HG02623 (cell line): ENCODE data around the gene ANKRD11.
"Not testable (repeated sequence)": the region's sequence is repeated elsewhere in the genome, so short reads cannot be mapped to it uniquely, and the experiment has no call there.

Experiments
- ATAC-seq: cut with Tn5 transposase; IDR thresholded peaks from one replicate; pipeline ENCODE4 v1.9.1; 2021; ENCODE audit warnings: moderate library complexity; ENCODE audit not compliant: unreplicated experiment

ANKRD11 gene

DNA sequence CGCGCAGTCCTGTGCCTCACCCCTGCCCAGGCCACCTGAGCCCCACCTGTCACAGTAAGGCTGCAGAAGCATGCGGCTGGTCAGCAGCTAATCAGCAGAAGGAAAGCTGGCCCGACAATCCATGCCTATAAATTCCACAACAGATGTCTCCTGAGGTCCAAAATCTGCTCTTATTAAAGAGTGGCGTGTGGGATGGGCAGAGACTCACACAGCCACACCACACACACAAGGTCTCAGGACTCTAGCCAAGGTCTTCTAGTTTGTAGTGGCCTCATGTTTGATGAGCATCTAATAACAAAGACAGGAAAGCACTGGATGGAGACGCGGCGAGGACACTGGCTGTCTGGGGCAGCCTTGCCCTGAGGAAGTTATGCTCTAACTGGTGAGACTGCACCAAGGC is 55.9 kb downstream of the ANKRD11 start:
- no peak for ATAC-seq

DNA sequence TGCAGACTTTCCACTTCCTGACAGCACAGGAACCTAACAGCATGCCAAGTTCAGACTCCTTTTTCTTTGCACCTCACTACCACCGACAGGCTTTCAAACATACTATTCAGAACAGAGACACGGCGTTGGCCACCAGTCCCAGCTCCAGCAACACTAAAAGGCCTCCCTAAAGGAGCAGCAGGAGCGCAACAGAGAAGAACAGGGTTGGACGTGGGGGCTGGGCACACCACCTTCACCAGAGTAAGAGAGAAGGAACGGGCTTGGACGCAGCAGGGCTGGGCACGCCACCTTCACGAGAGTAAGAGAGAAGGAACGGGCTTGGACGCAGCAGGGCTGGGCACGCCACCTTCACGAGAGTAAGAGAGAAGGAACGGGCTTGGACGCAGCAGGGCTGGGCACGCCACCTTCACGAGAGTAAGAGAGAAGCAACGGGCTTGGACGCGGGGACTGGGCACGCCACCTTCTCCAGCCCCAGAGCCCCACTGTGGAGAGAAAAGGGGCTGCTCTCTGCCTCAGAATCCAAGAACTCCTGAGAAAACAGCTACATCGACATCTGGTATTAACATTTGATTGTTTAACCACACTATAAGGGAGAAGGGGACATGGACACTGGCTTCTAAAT is 56.9 kb downstream of the ANKRD11 start:
- ATAC-seq: not testable (repeated sequence)

DNA sequence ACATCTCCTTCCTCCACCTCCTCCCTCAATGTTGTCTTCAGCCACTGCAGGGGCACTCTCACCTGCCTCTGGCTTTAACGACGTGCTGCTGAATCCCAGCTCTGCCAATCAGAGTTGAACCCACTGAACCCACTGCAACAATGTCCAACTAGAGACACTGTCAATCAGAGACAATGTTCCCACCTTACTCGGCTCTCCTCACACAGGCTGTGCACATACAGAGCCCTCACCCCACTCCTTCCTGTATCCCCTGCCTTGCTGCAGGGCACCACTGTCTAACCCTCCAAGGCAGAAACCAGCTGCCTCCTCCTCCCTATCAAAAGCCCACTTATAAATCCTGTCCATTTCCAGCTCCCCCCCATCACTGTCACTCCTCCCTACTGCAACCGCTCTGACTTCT is 58.7 kb downstream of the ANKRD11 start:
- ATAC-seq: no peak

DNA sequence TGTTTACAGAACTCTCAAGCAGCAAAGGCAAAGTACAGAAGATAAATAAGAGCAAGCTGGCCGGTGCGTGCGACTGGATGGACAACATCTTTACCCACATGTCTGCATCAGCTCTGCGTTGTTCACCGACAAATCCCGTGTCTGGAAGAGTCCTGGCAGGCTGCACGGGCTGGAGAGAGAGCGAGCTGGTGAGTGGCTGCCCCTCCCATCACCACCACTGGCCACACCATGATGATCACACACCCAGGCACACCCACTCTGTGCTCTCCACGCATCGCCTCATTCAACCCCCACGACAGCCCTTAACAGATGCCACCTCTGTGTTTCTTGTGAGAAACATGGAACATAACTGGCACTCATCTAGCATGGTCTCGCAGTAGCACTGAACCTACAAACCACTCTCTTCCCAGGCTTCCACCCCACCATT is 59.2 kb downstream of the ANKRD11 start:
- no peak for ATAC-seq

DNA sequence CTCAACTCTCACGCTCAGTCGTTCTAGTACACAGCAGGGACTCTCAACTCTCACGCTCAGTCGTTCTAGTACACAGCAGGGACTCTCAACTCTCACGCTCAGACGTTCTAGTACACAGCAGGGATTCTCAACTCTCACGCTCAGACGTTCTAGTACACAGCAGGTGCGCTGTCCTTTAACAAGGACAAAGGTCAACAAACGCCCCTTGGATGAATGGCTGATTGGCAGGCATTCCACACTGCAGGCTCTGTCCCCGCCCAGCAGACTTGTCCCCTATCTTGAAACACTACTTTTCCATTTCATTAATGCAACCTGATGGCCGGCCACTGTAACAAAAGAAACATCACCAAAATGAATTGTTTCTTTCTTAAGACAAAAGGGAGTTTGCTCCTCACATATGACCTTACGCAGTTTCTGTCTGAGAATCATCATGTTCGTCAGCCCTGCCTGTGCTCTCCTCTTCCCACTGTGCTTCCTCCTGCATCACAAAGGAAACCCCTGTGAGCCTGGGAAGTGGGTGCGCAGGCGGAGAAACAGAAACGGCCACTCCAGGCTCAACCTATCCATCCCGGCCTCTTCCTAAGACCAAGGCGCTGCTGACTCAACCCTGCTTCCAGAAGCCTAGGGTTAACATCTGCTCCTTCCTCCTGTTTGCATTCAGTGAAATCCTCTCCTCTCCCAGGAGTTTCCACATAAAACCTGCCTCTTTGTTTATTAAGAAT is 59.8 kb downstream of the ANKRD11 start:
- no peak for ATAC-seq

DNA sequence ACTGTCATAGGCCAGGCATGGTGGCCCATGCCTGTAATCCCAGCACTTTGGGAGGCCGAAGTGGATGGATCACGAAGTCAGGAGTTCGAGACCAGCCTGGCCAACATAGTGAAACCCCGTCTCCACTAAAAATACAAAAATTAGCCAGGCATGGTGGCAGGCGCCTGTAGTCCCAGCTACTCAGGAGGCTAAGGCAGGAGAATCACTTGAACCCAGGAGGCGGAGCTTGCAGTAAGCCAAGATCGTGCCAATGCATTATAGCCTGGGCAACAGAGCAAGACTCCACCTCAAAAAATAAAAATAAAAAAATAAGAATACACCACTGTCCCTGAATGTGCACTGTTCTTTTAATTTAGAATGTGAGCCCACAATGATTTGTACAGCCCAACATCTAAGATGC is 61.8 kb downstream of the ANKRD11 start:
- ATAC-seq: not testable (repeated sequence)

DNA sequence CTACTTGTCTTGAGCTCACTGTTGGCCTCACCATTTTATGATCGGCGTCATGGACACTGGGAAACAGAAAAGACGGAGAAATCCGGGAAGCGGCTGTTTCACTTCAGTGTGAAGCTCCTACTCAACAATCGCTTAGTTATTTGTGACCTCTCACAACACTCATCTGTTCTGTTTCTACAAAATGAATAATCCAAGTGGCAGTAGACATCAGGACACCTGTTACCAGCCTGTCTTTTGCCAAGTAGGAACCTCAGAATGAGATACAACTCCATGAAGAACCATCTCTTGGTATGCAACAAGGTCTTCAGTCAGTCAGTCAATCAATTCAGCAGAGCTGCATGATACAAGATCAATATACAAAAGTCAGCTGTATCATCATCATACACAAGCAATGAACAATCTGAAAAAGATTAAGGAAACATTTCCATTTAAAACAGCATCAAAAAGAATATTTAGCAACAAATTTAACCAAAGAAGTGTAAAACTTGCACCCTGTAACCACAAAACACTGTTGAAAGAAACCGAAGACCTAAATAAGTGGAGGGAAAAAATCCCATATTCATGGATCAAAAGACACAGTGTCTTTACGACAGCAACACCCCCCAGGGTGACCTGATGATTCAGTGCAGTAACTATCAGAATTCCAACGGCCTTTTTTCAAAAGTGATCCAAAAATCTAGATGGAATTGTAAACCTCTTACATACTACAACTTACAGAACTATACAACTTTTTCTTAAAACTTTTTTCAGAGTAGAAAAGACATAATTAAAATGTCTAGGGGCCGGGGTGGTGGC is 63.4 kb downstream of the ANKRD11 start:
- ATAC-seq: no peak

DNA sequence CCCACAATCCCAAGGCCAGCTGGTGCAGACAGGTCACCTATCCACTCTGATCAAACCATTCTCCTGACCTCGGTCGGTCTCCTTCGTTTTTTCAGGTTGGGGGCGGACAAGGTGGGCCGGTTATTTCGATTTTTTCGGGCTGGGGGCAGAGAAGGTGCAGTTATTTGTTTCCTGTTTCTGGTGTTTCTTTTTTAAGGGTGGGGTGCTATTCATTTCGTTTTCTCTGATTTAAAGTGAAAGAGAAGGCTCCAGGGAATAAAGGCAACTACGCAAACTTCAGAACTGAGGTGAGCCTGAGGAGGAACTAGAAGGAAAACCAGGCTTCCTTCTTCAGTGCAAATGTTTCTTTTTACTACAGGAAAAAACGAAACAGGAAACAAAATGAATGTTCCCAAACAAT is 64.8 kb downstream of the ANKRD11 start:
- ATAC-seq: no peak

DNA sequence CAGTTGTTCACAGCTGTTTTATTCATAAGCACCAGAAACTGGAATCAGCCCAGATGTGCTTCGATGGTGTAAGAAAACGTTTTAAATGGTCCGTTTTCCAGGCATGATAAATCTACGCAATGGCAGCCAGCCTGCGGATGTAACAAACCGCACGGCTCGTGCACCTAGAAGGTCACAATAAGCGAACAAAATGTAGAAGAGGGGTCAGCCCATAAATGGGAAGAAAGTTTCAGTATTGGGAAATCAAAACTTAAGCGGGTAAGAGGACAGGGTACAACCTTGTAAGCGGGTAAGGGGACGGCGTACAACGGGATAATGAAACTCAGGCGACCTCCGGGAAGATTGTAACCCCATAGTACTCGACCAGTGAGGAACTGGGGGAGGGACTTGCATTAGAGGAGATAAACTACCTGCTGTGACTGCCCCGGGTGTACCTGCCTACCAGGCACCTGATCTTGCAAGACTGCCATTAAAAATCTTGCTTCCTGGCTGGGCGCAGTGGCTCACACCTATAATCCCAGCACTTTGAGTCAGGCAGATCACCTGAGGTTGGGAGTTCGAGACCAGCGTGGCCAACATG is 66.6 kb downstream of the ANKRD11 start:
- no peak for ATAC-seq

DNA sequence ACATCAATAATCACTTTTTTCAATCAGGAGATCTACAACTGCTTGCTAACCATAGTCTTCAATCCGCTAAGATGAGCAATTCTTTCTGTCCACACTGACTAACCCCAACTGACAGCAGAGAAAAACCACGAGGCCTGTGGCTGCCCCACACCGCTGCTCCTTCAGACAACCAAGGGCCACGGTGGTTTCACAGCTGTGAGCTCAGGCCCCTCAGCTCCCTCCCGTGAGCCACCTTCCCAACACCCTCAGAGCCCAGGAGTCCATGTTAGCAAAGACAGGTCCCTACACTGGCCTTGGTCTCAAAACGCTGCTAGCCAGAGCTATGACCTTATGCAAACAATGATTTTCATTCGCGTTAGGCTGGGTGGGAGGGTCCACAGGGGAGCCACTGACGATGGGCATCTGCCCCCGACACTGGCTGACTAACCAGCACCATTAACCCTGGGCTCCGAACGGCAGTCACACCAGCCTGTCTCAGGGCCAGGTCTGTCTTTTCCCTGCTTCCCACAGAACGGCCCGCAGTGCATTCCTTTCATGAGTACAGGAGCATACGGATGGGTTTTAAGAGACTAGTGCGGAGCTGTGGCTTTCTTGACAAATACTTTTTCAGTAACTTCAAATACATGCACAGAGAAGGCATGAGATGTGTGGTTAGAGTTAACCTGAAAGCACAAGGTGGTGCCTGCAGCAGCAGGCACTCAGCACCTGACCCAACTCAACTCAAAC is 67.3 kb downstream of the ANKRD11 start:
- ATAC-seq: peak; percentile 61

DNA sequence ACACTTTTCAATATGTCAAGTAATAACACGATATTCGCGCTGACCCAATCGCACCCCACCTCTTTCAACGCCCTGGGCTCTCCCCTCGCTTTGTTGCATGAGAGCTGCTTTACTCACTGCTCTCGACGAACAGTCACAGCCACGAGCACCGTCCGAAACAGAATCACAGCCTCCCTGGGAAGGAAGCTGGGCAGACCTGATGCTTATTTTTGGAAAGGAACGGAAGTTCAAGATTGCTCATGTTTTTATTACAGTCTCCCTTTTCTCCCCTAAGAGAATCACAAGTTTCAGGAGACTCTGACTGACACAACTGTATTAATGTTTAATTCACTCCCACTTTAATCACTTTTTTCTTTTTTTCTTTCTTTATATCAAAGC is 67.8 kb downstream of the ANKRD11 start:
- ATAC-seq: peak; percentile 51

DNA sequence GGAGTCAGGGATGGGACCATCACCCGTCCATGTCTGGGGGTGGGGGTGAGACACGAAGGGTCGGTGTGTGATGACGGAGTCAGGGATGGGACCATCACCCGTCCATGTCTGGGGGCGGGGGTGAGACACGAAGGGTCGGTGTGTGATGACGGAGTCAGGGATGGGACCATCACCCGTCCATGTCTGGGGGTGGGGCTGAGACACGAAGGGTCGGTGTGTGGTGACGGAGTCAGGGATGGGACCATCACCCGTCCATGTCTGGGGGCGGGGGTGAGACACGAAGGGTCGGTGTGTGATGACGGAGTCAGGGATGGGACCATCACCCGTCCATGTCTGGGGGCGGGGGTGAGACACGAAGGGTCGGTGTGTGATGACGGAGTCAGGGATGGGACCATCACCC is 69.1 kb downstream of the ANKRD11 start:
- ATAC-seq: not testable (repeated sequence)

DNA sequence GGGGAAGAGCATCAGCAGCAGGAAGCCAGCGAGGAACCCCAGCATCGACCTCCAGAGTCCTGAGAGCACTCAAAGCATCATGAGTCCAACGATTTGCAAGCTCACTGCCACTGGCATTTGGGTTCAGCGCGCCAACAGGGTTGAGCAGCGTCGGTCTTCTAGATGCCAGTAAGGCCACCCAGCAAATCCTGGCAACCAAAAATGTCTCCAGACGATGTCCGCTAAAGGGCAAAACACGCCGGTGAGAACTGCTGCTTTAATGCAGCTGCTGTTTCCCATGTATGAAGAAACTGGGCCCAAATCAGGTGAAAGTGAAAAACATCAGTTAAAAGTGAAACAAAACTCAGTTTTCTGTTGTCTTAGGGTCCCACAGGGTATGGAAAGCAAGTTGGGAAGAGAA is 70.2 kb downstream of the ANKRD11 start:
- no peak for ATAC-seq

DNA sequence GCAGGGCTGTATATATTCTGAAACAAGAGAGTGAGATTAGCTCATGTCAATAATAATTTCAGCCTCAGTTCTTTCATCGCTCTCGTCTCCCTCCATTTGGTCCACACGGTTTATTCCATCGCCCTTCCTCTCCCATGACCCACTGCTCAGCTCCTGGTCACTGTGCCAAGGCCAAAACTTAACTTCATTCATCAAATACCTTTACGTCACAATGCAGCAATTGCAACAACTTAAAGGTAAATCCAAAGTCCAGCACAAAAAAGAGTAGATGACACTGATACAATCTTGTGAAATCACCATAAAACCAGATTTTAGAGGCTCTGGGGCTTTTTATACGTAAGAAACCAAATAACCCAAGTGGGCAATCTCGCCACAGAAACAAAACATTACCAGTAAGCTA is 72.0 kb downstream of the ANKRD11 start:
- ATAC-seq: no peak

DNA sequence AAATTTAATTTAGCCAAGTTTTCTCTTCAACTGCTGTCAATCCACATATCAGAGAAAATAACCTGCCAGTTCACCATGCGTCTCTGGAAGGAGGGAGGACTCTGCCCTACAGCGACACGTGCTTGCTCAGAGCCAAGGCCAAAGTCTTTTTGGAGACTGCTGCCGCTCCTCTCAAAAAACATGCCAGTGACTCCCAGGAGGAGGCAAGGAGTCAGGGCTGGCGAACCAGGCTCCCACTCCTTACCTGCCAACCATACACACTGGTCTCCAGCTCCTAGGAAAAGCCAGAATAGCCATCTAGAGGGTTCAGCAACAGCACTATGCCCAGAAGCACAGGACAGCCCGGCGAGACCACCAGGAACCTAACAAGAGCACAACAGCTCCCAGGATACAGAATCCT is 73.0 kb downstream of the ANKRD11 start:
- ATAC-seq: no peak

DNA sequence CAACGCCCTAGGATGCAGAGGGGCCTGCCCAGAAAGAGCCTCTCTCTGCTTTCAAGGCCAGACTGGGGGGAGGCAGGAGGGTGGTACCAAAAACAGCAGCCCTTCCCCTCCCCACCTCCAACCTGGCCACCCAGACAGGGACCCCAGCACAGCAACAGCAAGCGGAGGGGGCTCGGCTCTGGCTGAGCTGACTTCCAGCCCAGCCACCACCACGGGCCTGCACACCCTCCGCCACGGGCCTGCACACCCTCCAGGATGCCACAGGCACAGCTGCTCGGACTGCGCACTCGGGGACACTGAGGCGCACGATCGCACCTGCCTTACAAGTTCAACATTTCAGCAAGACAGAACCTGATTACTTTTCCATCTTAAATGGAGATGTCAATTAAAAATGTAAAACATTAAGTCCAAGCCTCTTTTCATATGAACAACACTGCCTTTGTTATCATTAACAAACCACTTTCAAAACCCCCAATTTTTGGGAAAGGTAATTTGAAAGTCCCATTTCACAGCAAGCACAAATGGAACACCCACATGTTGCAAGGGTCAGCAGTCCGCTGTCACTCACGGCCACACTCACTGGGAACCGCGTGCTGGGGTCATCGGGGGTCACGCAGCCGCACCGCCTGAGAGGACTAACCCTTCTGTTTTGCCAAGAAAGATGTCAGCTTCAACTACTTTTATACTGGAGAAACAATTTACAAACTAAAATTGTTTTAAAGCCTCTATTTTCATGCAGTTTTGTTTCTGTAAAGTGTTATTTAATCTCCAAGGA is 76.4 kb downstream of the ANKRD11 start:
- no peak for ATAC-seq

DNA sequence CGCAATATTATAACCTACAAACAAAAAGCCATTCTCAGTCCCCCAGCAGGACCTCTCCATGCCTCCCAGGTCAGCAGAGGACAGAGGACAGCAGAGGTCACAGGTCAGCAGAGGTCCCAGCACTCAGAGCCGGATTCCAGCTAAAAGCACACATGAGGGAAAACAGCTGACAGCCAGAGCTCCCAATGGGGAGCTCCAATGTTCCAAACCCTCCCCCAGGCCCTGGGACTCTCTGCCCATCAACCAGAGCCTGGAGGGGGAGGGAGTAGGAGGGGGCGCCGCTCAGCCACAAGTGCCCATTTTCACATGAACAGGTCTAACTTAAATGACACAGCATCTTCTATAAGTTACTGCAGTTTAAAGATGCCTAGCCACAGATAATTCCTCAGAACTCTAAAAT is 77.5 kb downstream of the ANKRD11 start:
- no peak for ATAC-seq

DNA sequence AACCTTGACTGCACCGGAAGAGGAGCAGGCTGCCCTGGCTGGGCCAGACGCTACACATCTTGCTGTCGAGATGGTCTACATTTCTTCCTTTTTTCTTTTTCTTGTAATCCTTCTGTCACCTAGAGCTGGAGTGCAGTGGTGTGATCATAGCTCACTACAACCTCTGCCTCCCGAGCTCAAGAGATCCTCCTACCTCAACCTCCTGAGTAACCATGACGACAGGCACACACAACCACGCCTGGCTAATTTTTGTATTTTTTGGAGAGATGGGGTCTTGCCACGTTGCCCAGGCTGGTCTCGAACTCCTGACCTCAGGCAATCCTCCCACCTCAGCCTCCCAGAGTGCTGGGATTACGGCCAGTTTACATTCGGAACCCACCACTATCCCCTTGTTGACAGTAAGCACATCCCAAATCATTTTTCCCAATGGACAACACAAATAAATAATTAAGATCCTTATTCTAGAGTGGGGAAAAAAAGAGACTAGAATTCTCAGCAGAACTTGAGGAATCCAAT is 79.0 kb downstream of the ANKRD11 start:
- ATAC-seq: no peak

DNA sequence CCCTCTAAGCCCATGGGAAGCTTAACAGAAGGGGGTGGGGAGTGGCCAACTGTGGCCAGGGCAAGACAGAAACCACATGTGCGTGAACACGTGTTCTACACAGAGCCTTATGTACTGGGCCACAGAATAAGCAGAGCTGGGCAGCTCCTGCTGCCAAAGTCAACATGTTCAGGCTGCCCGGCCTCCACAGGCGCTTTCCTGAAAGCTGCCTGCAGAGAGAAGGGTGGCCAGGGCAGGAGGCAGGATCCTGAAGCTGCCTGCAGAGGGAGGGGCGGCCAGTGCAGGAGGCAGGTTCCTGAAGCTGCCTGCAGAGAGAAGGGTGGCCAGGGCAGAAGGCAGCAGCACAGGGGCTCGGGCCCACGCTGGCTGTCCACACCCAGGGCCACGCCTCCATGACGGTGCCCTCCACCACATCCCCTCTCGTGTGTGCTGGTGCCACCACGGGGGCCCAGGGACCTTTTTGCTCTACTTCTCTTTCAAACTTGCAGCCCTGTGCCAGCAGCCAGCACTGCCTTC is 79.5 kb downstream of the ANKRD11 start:
- ATAC-seq: no peak

DNA sequence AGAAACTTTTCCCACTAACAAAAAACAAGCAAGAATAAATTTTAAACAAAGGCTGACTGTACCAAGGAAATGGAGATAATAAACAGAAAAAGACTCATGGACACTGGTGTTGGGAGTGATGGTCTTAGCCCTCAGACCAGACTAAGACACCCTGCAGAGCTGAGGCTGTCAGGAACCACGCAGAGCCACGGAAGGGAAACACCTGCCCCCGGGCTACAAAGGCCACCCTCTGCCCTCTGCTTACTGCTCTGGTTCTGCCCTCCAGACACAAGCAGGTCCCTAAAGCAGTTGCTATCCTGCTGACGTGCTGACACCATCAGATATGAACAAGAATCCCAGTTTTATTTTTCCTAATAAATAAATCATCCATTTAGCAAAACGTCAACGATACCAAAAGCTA is 80.0 kb downstream of the ANKRD11 start:
- ATAC-seq: no peak
